AG04450 (cell line): ENCODE measurements around the gene MUC15. TPM values are rescaled to one million over a fixed set of nuclear protein-coding genes. Genes with fewer than 3 reads are reported as not detected.

ENCODE experiments used
- CTCF ChIA-PET: fragments of 300-600, 350-600 bp; formaldehyde crosslinking; extraction: SDS; loops from one replicate; lab custom pipeline; 2022; ENCODE audit warnings: antibody characterized with exemption, inconsistent platforms; lab: Charles Lee
- POLR2A ChIA-PET: fragments of 350-600 bp; formaldehyde crosslinking; extraction: SDS; loops from one replicate; lab custom pipeline; 2021; ENCODE audit warnings: antibody characterized with exemption, inconsistent platforms; lab: Yijun Ruan, JAX
- DNase-seq: peaks from one replicate; pipeline ENCODE4 v3.0.0-alpha.2; 2011; ENCODE audit warnings: low read depth, low spot score
- H3K27ac ChIP-seq: one replicate; pipeline ENCODE4 v1.5.1; 2012; ENCODE audit warnings: low read depth, low read length, control low read depth
- H3K27me3 ChIP-seq: one replicate; pipeline ENCODE4 v1.6.0; 2012; ENCODE audit warnings: low read length; ENCODE audit not compliant: control insufficient read depth, insufficient read depth
- H3K4me3 ChIP-seq: 2 replicates; pipeline ENCODE4 v1.5.1; 2011; ENCODE audit warnings: mild to moderate bottlenecking, low read depth, low read length, control low read depth
- H3K9me3 ChIP-seq: 2 replicates; pipeline ENCODE4 v1.5.1; 2012; ENCODE audit warnings: low read length; ENCODE audit not compliant: control insufficient read depth, insufficient read depth
- polyA minus RNA-seq: library from RNA; depleted of rRNA, polyadenylated mRNA; stranded (reverse); fragments of >200 nt; gene quantifications from 2 replicates; pipeline ENCODE4 v1.2.3, GENCODE V29; 2011; rRNA and poly(A)+ RNA removed
- polyA plus RNA-seq: library from polyadenylated mRNA; depleted of rRNA; stranded (reverse); fragments of >200 nt; gene quantifications from 2 replicates; pipeline ENCODE4 v1.2.3, GENCODE V29; 2011; rRNA removed
- TF ChIP-seq, protein P1 (sequence below): IDR thresholded peaks from 2 replicates; pipeline ENCODE4 v1.5.1; 2011; ENCODE audit warnings: low read depth, low read length, control low read depth, inconsistent platforms

Gene MUC15, protein sequence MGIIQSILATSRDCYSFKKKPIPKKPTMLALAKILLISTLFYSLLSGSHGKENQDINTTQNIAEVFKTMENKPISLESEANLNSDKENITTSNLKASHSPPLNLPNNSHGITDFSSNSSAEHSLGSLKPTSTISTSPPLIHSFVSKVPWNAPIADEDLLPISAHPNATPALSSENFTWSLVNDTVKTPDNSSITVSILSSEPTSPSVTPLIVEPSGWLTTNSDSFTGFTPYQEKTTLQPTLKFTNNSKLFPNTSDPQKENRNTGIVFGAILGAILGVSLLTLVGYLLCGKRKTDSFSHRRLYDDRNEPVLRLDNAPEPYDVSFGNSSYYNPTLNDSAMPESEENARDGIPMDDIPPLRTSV
- not detected in 2 replicates for polyA plus RNA-seq
- not detected in 2 replicates for polyA minus RNA-seq

DNA sequence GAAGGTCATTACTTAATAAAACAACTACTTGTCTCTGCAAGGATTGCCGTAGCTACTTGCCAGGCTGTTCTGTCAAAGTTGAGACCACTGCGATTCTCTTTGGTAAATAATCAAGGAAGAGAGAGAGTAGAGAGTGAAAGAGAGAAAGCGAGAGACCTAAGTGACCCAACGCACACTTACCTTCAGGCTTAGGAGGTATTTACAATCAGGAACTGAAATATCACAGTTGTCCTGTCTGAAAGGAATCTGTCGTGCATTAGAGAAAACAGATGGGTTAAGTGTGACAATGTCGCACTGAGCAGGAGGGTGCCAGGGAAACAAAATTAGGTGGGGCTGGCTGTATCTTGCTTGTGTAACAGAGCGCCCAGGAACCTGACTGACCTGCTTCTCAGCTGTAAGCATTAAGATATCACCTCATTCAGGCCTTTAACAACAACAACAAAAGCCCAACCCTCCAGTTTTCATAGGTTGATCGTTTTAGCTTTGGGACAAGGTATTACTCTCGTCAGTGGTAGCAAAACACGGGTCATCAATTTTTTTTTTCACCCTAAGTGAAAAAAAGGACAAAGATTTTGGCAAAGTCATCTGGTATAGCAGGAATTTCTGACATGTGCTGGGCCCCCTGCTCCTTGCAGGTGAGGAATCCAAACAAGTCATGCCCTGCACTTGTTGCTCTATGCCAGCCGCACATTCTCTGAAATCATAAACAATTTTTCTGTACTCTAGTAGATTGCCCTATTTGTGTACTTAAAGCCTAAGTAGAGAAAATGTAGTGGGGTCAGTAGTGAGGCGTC, at the start of gene MUC15:
MUC15 (minus strand) TSS at position 403 of the 794 bp plus-strand sequence. CDS start 5,169 bp downstream, outside the sequence.
- H3K27ac ChIP-seq, result no peak within 1 kb of the TSS
- DNase-seq, result no peak
- POLR2A ChIA-PET, result no interaction called here
- CTCF ChIA-PET, result no interaction called here
- no peak within 1 kb of the TSS for H3K4me3 ChIP-seq
- no peaks in the 10 kb centered on the region for H3K9me3 ChIP-seq
- TF ChIP-seq, protein P1, sequence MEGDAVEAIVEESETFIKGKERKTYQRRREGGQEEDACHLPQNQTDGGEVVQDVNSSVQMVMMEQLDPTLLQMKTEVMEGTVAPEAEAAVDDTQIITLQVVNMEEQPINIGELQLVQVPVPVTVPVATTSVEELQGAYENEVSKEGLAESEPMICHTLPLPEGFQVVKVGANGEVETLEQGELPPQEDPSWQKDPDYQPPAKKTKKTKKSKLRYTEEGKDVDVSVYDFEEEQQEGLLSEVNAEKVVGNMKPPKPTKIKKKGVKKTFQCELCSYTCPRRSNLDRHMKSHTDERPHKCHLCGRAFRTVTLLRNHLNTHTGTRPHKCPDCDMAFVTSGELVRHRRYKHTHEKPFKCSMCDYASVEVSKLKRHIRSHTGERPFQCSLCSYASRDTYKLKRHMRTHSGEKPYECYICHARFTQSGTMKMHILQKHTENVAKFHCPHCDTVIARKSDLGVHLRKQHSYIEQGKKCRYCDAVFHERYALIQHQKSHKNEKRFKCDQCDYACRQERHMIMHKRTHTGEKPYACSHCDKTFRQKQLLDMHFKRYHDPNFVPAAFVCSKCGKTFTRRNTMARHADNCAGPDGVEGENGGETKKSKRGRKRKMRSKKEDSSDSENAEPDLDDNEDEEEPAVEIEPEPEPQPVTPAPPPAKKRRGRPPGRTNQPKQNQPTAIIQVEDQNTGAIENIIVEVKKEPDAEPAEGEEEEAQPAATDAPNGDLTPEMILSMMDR, result no peak
- H3K27me3 ChIP-seq, result no peaks in the 10 kb centered on the region

DNA sequence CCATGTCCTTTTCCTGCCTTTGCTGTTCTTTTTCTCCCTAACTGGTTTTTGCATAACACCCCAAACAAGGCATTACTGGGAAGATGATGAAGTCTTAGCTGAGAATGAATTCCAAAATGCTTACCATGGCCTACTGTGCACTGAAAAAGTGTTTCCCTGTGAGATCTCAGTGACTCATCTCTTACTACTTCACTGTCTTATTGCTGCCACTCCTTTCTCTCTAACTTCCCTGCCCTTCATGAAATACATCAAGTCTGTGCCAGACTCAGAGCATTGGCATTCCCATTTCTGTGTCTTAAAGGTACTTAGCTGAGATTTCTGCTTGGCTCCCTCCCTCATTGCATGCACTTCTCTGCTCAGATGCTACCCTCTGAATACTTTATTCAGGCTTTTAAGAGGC, 49.1 kb upstream of the MUC15 start:
- CTCF ChIA-PET, result no interaction called here
- TF ChIP-seq, protein P1, result no peak
- H3K9me3 ChIP-seq, result no peaks in the 10 kb centered on the region; the same call in 1 of the 2 replicates
- H3K27me3 ChIP-seq, result no peaks in the 10 kb centered on the region
- POLR2A ChIA-PET, result no interaction called here
- H3K27ac ChIP-seq, result no peak overlapping the region
- H3K4me3 ChIP-seq, result no peak overlapping the region
- DNase-seq, result peak; percentile 6

DNA sequence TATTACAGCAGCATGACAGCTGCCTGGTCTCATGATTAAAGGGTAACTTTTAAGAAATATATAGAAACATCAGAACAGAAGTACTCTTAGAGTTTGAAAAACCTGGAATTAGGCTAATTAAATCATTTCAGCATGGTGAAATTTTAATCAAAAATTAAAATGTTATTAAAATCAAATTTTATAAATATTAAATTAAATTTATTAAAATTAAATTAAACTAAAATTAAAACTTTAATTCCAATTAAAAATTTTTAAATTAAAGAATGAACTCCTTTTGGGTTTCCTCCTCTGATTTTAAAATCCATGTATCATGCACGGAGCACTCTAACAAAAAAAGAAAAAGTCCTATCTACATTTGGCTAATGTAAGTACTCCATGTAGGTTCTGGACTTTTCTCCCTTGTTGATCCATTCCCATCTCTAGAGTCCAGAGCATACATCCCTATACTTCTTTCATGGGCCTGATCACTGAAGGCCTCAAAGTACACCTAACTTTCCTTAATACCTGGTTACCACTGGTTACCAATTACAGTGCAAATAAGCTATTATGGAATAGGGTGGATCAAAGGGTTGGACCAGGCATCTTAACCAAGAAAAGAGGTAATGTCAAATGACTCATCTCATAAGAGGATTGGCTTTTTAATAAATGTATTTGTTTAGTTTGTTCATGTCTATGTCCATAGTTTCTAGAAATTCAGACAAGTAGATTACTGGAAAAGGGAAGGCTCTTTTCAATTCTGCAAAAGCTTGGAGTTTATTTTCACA, 48.4 kb upstream of the MUC15 start:
- ChIA-PET POLR2A (no interaction called here), CTCF (no interaction called here)
- TF ChIP-seq, protein P1, result no peak
- no peaks in the 10 kb centered on the region; the same call in 1 of the 2 replicates for H3K9me3 ChIP-seq
- no peak overlapping the region for H3K4me3 ChIP-seq
- H3K27ac ChIP-seq, result no peak overlapping the region
- DNase-seq, result no peak
- no peaks in the 10 kb centered on the region for H3K27me3 ChIP-seq

DNA sequence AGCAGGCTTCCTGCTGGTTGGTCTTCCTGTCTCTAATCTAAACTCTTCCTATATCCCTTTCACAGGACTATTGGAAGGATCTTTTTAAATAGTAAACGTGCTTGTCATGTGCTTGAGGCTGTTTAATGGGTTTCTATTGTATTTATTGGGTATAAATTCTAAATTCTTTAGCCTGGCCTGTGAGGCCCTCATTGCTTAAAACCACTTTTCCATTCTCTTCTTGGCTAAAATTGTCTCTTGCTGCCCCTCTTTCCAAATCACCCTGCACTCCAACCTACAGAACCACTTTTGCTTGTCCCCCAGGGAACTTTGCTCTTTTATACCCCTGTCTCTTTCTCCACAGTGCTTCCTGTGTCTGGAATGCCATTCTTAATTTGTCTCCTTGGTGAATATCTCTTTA, 46.4 kb upstream of the MUC15 start:
- H3K9me3 ChIP-seq, result no peaks in the 10 kb centered on the region
- TF ChIP-seq, protein P1, result no peak
- no peaks in the 10 kb centered on the region for H3K27me3 ChIP-seq
- no peak for DNase-seq
- H3K27ac ChIP-seq, result no peak overlapping the region
- POLR2A ChIA-PET, result no interaction called here
- CTCF ChIA-PET, result no interaction called here
- no peak overlapping the region for H3K4me3 ChIP-seq
